GM15510 (cell line): Measurements from ENCODE around the gene MKRN2.

Experiments
- POLR2A ChIP-seq: IDR thresholded peaks from 3 replicates; pipeline ENCODE4 v1.6.1; 2011; ENCODE audit warnings: borderline replicate concordance; ENCODE audit not compliant: insufficient read length; ENCODE audit errors: extremely low read depth

The MKRN2 gene

GRCh38 chr3:12601072-12601471 lies 44.2 kb downstream of the MKRN2 start:
- TF ChIP-seq POLR2A, result no peak

- TF ChIP-seq POLR2A, result no peak
These were observed 47.1 kb downstream of the MKRN2 start for GRCh38 chr3:12603969-12604368.

- TF ChIP-seq POLR2A, result no peak
These were observed 51.5 kb downstream of the MKRN2 start for GRCh38 chr3:12608376-12608775.

GRCh38 chr3:12611117-12611516 lies 54.2 kb downstream of the MKRN2 start:
- no peak for TF ChIP-seq POLR2A

- TF ChIP-seq POLR2A, result no peak
These were observed 55.8 kb downstream of the MKRN2 start for GRCh38 chr3:12612514-12613226.

GRCh38 chr3:12613250-12613649 lies 56.4 kb downstream of the MKRN2 start:
- TF ChIP-seq POLR2A, result no peak

GRCh38 chr3:12615266-12615665 lies 58.4 kb downstream of the MKRN2 start:
- TF ChIP-seq POLR2A, result no peak

- no peak for TF ChIP-seq POLR2A
These were observed 61.5 kb downstream of the MKRN2 start for GRCh38 chr3:12618426-12618825.

GRCh38 chr3:12620305-12620704 lies 63.4 kb downstream of the MKRN2 start:
- no peak for TF ChIP-seq POLR2A

- no peak for TF ChIP-seq POLR2A
These were observed 63.8 kb downstream of the MKRN2 start for GRCh38 chr3:12620729-12621128.

GRCh38 chr3:12622335-12622734 lies 65.4 kb downstream of the MKRN2 start:
- TF ChIP-seq POLR2A, result no peak

GRCh38 chr3:12624056-12624455 lies 67.2 kb downstream of the MKRN2 start:
- TF ChIP-seq POLR2A, result no peak

- no peak for TF ChIP-seq POLR2A
These were observed 70.5 kb downstream of the MKRN2 start for GRCh38 chr3:12627370-12627769.

GRCh38 chr3:12628813-12629212 lies 71.9 kb downstream of the MKRN2 start:
- TF ChIP-seq POLR2A, result no peak

GRCh38 chr3:12629560-12629959 lies 72.7 kb downstream of the MKRN2 start:
- no peak for TF ChIP-seq POLR2A

GRCh38 chr3:12630292-12630691 lies 73.4 kb downstream of the MKRN2 start:
- no peak for TF ChIP-seq POLR2A

GRCh38 chr3:12632523-12632922 lies 75.6 kb downstream of the MKRN2 start:
- TF ChIP-seq POLR2A, result no peak
